ENCODE data around the gene APLN.

Gene APLN

GRCh38 chrX:129637217-129638109 lies 17.3 kb downstream of the APLN start:
- H3K4me1 ChIP-seq (ENCODE audit: control insufficient read depth, low read length) = no peaks in the 10 kb centered on the region
- H3K9me2 ChIP-seq (replicated peaks; ENCODE audit: control insufficient read depth, low read length) = no peaks in the 10 kb centered on the region
- TF ChIP-seq CTCF (IDR thresholded peaks at IDR 0.05; ENCODE audit: low read depth, low read length, poor library complexity, severe bottlenecking) = peak; percentile 80
- no peak for TF ChIP-seq EZH2phosphoT487 (IDR thresholded peaks at IDR 0.05; ENCODE audit: borderline replicate concordance, low read length)
- no peaks in the 10 kb centered on the region for H3F3A ChIP-seq (ENCODE audit: control insufficient read depth, insufficient read depth)
- H4K20me1 ChIP-seq (ENCODE audit: control insufficient read depth, insufficient read depth, low read depth, low read length) = no peaks in the 10 kb centered on the region
- no peaks in the 10 kb centered on the region for H3K27me3 ChIP-seq (ENCODE audit: control insufficient read depth, low read length)
- no peak overlapping the region for H3K4me3 ChIP-seq (ENCODE audit: low read length)
- no peak overlapping the region for H3K4me2 ChIP-seq (ENCODE audit: low read length)
- H3K9me3 ChIP-seq (ENCODE audit: control insufficient read depth, insufficient read depth, low read length) = no peaks in the 10 kb centered on the region
- no peaks in the 10 kb centered on the region for H3K79me2 ChIP-seq (ENCODE audit: control insufficient read depth, low read length)
- H3K27ac ChIP-seq (ENCODE audit: low read depth, low read length) = no peak overlapping the region
- H3K36me3 ChIP-seq (ENCODE audit: control insufficient read depth, low read length) = no peaks in the 10 kb centered on the region

GRCh38 chrX:129636175-129636681 lies 18.5 kb downstream of the APLN start:
- Histone ChIP-seq H3K9me2 (replicated peaks; ENCODE audit: control insufficient read depth, low read length) (no peaks in the 10 kb centered on the region), H3K4me2 (ENCODE audit: low read length) (no peak overlapping the region), H3K4me3 (ENCODE audit: low read length) (no peak overlapping the region), H3K79me2 (ENCODE audit: control insufficient read depth, low read length) (no peaks in the 10 kb centered on the region), H4K20me1 (ENCODE audit: control insufficient read depth, insufficient read depth, low read depth, low read length) (no peaks in the 10 kb centered on the region), H3K9me3 (ENCODE audit: control insufficient read depth, insufficient read depth, low read length) (no peaks in the 10 kb centered on the region), H3K27ac (ENCODE audit: low read depth, low read length) (no peak overlapping the region), H3K27me3 (ENCODE audit: control insufficient read depth, low read length) (no peaks in the 10 kb centered on the region), H3F3A (ENCODE audit: control insufficient read depth, insufficient read depth) (no peaks in the 10 kb centered on the region), H3K4me1 (ENCODE audit: control insufficient read depth, low read length) (no peaks in the 10 kb centered on the region), H3K36me3 (ENCODE audit: control insufficient read depth, low read length) (no peaks in the 10 kb centered on the region)
- TF ChIP-seq EZH2phosphoT487 (IDR thresholded peaks at IDR 0.05; ENCODE audit: borderline replicate concordance, low read length) (no peak), CTCF (IDR thresholded peaks at IDR 0.05; ENCODE audit: low read depth, low read length, poor library complexity, severe bottlenecking) (no peak)

- Histone ChIP-seq H3K4me1 (ENCODE audit: control insufficient read depth, low read length) (no peaks in the 10 kb centered on the region), H3K79me2 (ENCODE audit: control insufficient read depth, low read length) (no peaks in the 10 kb centered on the region), H4K20me1 (ENCODE audit: control insufficient read depth, insufficient read depth, low read depth, low read length) (no peaks in the 10 kb centered on the region), H3K27ac (ENCODE audit: low read depth, low read length) (no peak overlapping the region), H3K9me2 (replicated peaks; ENCODE audit: control insufficient read depth, low read length) (no peaks in the 10 kb centered on the region), H3K36me3 (ENCODE audit: control insufficient read depth, low read length) (no peaks in the 10 kb centered on the region), H3F3A (ENCODE audit: control insufficient read depth, insufficient read depth) (no peaks in the 10 kb centered on the region), H3K9me3 (ENCODE audit: control insufficient read depth, insufficient read depth, low read length) (no peaks in the 10 kb centered on the region), H3K27me3 (ENCODE audit: control insufficient read depth, low read length) (no peaks in the 10 kb centered on the region), H3K4me2 (ENCODE audit: low read length) (no peak overlapping the region), H3K4me3 (ENCODE audit: low read length) (no peak overlapping the region)
- no peak for TF ChIP-seq EZH2phosphoT487 (IDR thresholded peaks at IDR 0.05; ENCODE audit: borderline replicate concordance, low read length)
- TF ChIP-seq CTCF (IDR thresholded peaks at IDR 0.05; ENCODE audit: low read depth, low read length, poor library complexity, severe bottlenecking) = no peak
These were observed 20.2 kb downstream of the APLN start for GRCh38 chrX:129634541-129634940.
